ENCODE data around the gene C1orf87.

C1orf87 gene

DNA sequence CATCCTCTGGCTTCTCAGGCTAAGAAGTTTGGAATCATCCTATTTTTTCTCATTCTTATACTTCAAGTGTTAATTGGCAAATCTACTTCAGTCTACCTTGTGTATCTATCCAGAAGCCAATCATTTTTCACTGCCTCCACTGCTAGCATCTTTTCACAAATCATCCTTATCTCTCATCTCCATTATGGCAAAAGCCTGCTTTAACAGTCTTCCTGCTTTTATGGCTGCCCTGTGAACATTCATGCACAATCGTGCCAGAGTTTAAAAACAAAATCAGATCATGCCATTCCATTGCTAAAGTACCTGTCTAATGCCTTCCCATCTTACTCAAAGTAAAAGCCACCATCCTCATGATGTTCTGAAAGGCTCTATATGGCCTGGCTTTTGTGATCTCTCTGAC lies 127.8 kb downstream of the C1orf87 start:
- DNase-seq = no peak
